ENCODE measurements around the gene MEIS1.

Gene MEIS1

DNA sequence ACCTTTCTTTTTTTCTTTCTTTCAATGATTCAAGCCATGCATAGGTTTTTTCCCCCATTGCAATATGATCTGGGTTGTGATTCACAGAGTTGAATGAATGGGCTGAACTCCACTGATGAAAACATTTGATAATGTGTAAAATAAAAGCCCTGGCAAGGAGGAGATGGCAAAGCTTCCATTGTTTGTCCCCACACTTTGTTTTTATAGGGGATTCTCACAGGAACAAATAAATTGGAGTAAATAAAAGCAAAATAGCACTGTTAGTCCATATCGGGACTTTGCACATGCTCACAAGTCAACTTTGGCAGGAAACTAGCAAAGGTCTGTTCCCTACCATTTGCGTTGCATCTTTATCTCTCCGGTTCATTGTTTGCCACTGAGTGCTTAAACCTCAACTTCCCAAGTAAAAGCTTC is 55.7 kb downstream of the MEIS1 start:
- in situ Hi-C loops (cut with MboI; ENCODE audit: low pct_unique_long_range_greater_than_20kb, low sequenced_read_pairs, unreplicated experiment) = no loop called here
- TF ChIP-seq, protein P1, sequence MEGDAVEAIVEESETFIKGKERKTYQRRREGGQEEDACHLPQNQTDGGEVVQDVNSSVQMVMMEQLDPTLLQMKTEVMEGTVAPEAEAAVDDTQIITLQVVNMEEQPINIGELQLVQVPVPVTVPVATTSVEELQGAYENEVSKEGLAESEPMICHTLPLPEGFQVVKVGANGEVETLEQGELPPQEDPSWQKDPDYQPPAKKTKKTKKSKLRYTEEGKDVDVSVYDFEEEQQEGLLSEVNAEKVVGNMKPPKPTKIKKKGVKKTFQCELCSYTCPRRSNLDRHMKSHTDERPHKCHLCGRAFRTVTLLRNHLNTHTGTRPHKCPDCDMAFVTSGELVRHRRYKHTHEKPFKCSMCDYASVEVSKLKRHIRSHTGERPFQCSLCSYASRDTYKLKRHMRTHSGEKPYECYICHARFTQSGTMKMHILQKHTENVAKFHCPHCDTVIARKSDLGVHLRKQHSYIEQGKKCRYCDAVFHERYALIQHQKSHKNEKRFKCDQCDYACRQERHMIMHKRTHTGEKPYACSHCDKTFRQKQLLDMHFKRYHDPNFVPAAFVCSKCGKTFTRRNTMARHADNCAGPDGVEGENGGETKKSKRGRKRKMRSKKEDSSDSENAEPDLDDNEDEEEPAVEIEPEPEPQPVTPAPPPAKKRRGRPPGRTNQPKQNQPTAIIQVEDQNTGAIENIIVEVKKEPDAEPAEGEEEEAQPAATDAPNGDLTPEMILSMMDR (IDR thresholded peaks at IDR 0.05; ENCODE audit: extremely low read depth, insufficient read depth, missing control alignments) = no peak
- DNase-seq (ENCODE audit: low spot score) = no peak

DNA sequence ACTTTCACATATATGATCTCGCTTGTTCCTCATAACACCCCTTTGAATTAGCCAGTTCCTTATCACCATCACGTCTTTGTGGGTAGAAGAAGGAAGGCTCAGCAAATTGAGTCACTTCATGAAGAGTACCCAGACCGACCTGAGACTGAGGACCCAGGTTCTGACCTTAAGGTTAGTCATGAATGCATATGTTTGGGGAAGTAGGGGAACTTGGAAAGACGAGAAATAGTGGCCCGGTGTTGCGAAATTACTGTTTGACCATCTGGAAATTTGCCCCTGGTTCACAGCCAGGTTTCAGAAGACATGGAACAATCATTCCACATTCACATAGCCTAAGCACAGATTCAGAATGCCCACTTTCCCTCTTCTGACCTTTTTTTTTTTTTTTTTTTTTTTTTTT is 59.8 kb downstream of the MEIS1 start:
- DNase-seq (ENCODE audit: low spot score) = no peak
- in situ Hi-C loops (cut with MboI; ENCODE audit: low pct_unique_long_range_greater_than_20kb, low sequenced_read_pairs, unreplicated experiment) = no loop called here

DNA sequence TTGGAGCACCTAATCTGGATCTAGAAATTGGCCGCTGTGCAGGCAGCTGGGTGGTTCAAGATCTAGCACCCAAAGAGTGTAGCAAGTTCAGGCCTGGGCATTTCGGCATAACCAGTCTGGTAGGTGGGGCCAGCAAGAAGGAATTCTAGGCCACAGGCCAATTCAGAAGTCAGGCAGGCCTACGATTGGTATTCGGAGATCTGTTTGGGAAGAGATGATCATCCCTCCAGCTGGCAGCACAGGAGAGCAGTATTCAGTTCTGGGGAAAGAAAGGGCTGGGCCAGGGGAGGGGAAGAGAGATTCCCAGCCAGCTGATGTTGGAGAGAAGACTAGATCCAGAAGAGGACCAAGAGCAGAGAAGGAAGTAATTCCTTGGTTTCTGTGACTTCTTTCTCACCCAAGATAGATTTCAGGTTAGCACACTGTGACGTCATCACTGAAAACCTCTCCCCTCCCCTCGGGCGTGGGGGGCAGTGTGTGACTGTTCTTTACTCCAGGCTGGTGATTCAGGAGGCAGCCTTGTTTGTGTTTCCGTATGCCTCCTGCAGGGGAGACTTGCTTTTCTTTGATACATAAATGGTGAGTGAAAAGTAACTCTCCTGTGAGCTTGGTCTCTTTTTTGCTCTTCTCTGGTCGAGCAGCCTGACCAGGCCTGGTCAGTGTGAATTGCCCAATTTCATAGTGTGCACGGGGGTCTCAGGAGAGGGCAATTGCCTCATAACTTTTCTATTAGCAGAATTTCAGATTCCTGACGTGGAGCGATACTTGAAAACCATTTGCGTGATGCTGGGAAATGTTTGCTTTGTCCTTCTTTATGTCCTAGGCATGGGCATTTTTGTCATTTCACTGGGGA is 61.1 kb downstream of the MEIS1 start:
- TF ChIP-seq, protein P1 (IDR thresholded peaks at IDR 0.05; ENCODE audit: extremely low read depth, insufficient read depth, missing control alignments) = no peak
- no peak for DNase-seq (ENCODE audit: low spot score)
- in situ Hi-C loops (cut with MboI; ENCODE audit: low pct_unique_long_range_greater_than_20kb, low sequenced_read_pairs, unreplicated experiment) = no loop called here

More for the DNA sequence above, 59.8 kb downstream of the MEIS1 start:
- TF ChIP-seq, protein P1 (IDR thresholded peaks at IDR 0.05; ENCODE audit: extremely low read depth, insufficient read depth, missing control alignments) = no peak

DNA sequence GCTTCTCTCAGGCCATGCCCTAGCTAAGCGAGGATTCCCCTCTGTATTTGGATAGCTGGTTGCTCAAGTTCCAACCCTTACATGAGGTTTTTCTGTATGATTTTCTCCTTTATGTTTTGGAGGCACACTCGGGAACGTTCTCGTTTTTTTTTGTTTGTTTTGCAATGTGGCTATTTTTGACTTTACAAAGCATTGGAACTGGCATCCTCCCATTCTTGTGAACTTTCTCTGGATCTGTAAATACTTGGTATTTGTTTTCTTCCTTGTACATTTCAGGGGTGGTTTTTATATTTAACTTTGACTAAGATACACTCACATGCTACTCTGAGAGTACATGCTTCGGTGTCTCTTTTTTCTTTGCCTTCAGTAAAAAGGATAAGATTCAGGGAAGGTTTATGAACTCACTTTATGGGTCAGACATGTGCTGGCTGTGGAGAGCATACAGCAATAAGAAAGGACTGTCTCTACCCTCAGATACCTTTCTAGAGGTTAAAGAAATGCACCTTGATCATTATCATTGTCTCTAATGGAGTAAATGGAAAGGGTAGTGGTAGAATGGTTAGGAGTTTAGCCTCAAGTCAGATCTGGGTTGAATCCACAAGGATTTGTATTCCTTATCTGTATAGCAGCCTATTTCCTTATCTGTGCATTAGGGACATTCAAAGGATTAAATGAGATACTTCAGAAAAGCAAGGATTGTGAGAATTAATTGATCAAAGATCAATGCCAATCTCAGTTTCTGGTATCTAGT is 61.9 kb downstream of the MEIS1 start:
- in situ Hi-C loops (cut with MboI; ENCODE audit: low pct_unique_long_range_greater_than_20kb, low sequenced_read_pairs, unreplicated experiment) = no loop called here
- TF ChIP-seq, protein P1 (IDR thresholded peaks at IDR 0.05; ENCODE audit: extremely low read depth, insufficient read depth, missing control alignments) = no peak
- DNase-seq (ENCODE audit: low spot score) = no peak

DNA sequence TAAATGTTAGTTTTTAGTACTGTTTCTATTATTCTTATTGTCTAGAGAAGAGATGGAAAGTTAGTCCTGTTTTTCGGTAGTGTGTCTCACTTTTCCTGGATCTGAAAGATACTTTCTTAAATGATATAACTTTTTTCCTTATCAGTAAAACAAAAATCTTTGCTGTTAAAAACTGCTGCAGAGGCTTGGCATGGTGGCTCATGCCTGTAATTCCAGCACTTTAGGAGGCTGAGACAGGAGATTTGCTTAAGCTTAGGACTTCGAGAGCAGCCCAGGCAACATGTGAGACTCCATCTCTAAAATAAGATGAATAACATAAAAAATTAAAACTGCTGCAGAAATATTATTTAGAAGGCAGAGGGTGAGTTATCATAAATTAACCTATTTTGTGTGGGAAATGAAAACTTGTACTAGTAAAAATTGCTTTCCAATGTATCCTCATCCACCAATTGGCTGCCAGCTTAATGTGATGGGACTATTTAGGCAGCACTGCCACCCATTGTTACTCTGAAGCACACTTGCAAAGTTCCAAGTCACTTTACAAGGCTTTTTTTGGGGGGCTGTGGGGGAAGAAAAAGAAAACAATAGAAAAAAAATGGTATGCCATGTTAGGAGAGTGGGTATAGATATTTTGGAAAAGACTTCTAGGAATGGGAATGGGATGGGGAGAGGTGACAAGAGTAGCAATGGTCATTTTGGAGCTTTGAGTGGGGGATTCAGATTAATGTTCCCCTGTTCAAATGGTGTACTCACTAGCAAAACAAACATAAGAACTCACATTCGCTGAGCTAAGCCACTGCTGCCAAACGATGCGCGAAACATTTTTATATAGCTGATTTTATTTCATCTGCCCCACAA is 62.7 kb downstream of the MEIS1 start:
- TF ChIP-seq, protein P1 (IDR thresholded peaks at IDR 0.05; ENCODE audit: extremely low read depth, insufficient read depth, missing control alignments) = no peak
- no peak for DNase-seq (ENCODE audit: low spot score)
- in situ Hi-C loops (cut with MboI; ENCODE audit: low pct_unique_long_range_greater_than_20kb, low sequenced_read_pairs, unreplicated experiment) = no loop called here
